CD4-positive, alpha-beta T cell (primary cell): ENCODE measurements around the gene NCAN. TPM values are rescaled to one million over a fixed set of nuclear protein-coding genes. Genes with fewer than 3 reads are reported as not detected.

Experiments
- ATAC-seq: fragments of 200-7000 bp; cut with Tn5 transposase; one replicate; pipeline ENCODE4 v1.10.0; 2022; ENCODE audit warnings: mild to moderate bottlenecking; ENCODE audit not compliant: poor library complexity
- CTCF ChIA-PET: fragments of 350-600 bp; sonication (Branson Sonifier 250); formaldehyde crosslinking; loops from one replicate; lab custom pipeline; 2021; ENCODE audit warnings: antibody characterized with exemption, inconsistent platforms; lab: Charles Lee
- POLR2A ChIA-PET: fragments of 350-600 bp; sonication (Branson Sonifier 250); formaldehyde crosslinking; loops from one replicate; lab custom pipeline; 2021; ENCODE audit warnings: antibody characterized with exemption, inconsistent platforms; lab: Charles Lee
- DNase-seq, 14 experiments: peaks; one replicate each; pipeline ENCODE4 v3.0.0-alpha.2; 2013 to 2020; ENCODE audit warnings: mixed read lengths in 2 of 14
- H3K27ac ChIP-seq, 2 donors: one replicate each; pipeline versions ENCODE4 v1.5.1 to v1.7.0; 2013; ENCODE audit warnings: low read length in 2 of 2, low read depth in 1 of 2, mild to moderate bottlenecking in 1 of 2
- H3K27me3 ChIP-seq, 2 experiments: 1 replicate in 1 of 2; 2 replicates in 1 of 2; pipeline versions ENCODE4 v1.6.1 to v1.7.0; 2013; ENCODE audit warnings: low read length in 2 of 2, control low read depth in 1 of 2, mild to moderate bottlenecking in 1 of 2, moderate library complexity in 1 of 2; ENCODE audit not compliant: insufficient read depth in 2 of 2, control insufficient read depth in 1 of 2
- H3K36me3 ChIP-seq: one replicate; pipeline ENCODE4 v1.6.1; 2013; ENCODE audit warnings: low read length, control low read depth; ENCODE audit not compliant: insufficient read depth
- H3K4me1 ChIP-seq: one replicate; pipeline ENCODE4 v1.6.1; 2013; ENCODE audit warnings: low read length, control low read depth; ENCODE audit not compliant: insufficient read depth
- H3K4me3 ChIP-seq: one replicate; pipeline ENCODE4 v1.5.1; 2013; ENCODE audit warnings: mild to moderate bottlenecking, low read length, moderate library complexity
- H3K9me3 ChIP-seq, 2 experiments: 1 replicate in 1 of 2; 2 replicates in 1 of 2; pipeline versions ENCODE4 v1.6.1 to v1.7.0; 2013; ENCODE audit warnings: low read length in 2 of 2, mild to moderate bottlenecking in 2 of 2, control low read depth in 1 of 2, moderate library complexity in 1 of 2; ENCODE audit not compliant: control insufficient read depth in 1 of 2, insufficient read depth in 1 of 2
- H3K27ac Mint-ChIP-seq: one replicate; pipeline ENCODE4 v1.8.0; 2020; ENCODE audit warnings: mixed read lengths
- H3K27me3 Mint-ChIP-seq: one replicate; pipeline ENCODE4 v1.8.0; 2021; ENCODE audit warnings: mixed read lengths
- H3K36me3 Mint-ChIP-seq: one replicate; pipeline ENCODE4 v1.8.0; 2021; ENCODE audit warnings: low read depth, mixed read lengths
- H3K4me1 Mint-ChIP-seq: one replicate; pipeline ENCODE4 v1.8.0; 2021; ENCODE audit warnings: low read depth, mixed read lengths
- H3K4me3 Mint-ChIP-seq: one replicate; pipeline ENCODE4 v1.8.0; 2020; ENCODE audit warnings: mild to moderate bottlenecking, mixed read lengths
- H3K9me3 Mint-ChIP-seq: one replicate; pipeline ENCODE4 v1.8.0; 2020; ENCODE audit warnings: mixed read lengths
- CTCF ChIP-seq: fragments of 200-600 bp; IDR thresholded peaks from one replicate; pipeline ENCODE4 v1.8.0; 2022; ENCODE audit warnings: antibody characterized with exemption, mild to moderate bottlenecking
- intact Hi-C, 2 experiments: fragments of 100-400 bp; cut with DNase I in 1 of 2; cut with micrococcal nuclease in 1 of 2; formaldehyde crosslinking; loops; one replicate each; pipeline versions ENCODE4 v1.15.1 to v1.9.0; 2023 to 2025; cut with DNase I, micrococcal nuclease
- total RNA-seq, 174 experiments: library from RNA in 2 of 174; stranded (reverse) in 2 of 174; gene quantifications; one replicate each; pipeline ENCODE4 v1.2.3 and lab custom pipeline; 2021 to 2026

The NCAN gene
- total RNA-seq, 2 experiments from 2014 or later, result not detected

DNA sequence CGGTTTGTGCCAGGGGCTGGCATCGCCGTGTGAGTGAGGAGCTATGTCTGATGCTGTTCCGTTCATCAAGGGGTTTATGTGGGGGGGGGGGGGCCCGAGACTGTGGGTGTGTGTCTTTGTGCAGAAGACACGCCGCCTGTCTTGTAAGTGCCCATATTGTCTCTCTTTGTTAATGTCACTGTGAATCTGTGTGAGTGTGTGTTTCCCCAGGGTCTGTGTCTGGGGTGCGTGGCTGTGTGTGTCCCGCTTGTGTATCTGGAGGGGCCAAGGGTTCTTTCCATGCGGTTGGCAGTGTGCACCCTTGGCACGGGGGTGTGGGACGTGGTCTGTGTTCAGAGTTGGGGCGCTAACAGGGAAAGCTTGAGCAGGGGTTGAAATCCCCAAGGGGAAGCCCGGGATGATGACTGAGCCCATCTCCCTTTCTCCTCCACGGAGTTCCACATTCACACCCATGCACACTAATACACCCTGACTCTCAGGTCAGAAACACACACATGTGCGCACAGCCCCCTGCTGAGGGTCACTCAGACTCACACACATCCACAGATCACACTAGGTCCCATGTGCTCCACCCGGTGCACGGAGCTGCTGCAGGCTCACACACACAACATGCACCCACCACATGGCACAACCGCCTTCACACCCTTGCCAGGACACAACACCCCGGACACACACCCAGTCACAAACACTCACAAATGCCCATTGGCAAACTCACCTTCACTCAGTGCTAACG is 1.8 kb downstream of the NCAN start:
- H3K4me1 ChIP-seq, result no peaks in the 10 kb centered on the region
- peaks cover 48 to 54% of the 10 kb centered on the region in 2 experiments for H3K27me3 ChIP-seq
- no peak overlapping the region for H3K27ac Mint-ChIP-seq
- H3K9me3 Mint-ChIP-seq, result no peaks in the 10 kb centered on the region
- H3K36me3 Mint-ChIP-seq, result no peaks in the 10 kb centered on the region
- H3K4me1 Mint-ChIP-seq, result peaks cover 4% of the 10 kb centered on the region
- no peaks in the 10 kb centered on the region for H3K36me3 ChIP-seq
- no peak overlapping the region for H3K27ac ChIP-seq
- POLR2A ChIA-PET, result no interaction called here
- CTCF ChIA-PET, result no interaction called here
- peaks cover 68% of the 10 kb centered on the region for H3K27me3 Mint-ChIP-seq
- no peak overlapping the region for H3K4me3 ChIP-seq
- intact Hi-C loops, result no loop called here
- ATAC-seq (no peak), DNase-seq (no peak)
- H3K4me3 Mint-ChIP-seq, result no peak overlapping the region
- no peak for TF ChIP-seq CTCF
- H3K9me3 ChIP-seq, result peaks cover 0 to 35% of the 10 kb centered on the region in 2 experiments

DNA sequence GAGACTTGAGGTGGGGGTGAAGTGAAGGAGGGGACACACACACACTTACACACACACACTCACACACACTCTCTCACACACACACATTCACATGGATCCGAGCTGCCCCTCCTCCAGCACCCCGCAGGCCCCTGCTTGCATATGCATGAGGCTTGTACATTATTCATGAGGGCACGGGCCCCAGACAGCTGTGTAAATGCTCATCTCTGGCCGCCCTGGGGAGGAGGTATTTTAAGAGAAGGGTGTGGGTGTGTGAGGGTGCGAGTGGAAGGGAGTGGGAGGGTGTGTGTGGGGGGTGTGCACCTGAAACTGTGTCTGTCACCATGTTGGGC is 2.4 kb downstream of the NCAN start:
- DNase-seq, result no peak
- Histone ChIP-seq H3K36me3 (no peaks in the 10 kb centered on the region), H3K4me1 (no peaks in the 10 kb centered on the region), H3K4me3 (no peak overlapping the region), H3K27me3 (peaks cover 48 to 54% of the 10 kb centered on the region in 2 experiments), H3K27ac (no peak overlapping the region), H3K9me3 (peaks cover 0 to 35% of the 10 kb centered on the region in 2 experiments)
- ChIA-PET CTCF (no interaction called here), POLR2A (no interaction called here)
- Mint-ChIP-seq H3K27ac (no peak overlapping the region), H3K4me1 (peaks cover 4% of the 10 kb centered on the region), H3K4me3 (no peak overlapping the region), H3K9me3 (no peaks in the 10 kb centered on the region), H3K36me3 (no peaks in the 10 kb centered on the region), H3K27me3 (peaks cover 68% of the 10 kb centered on the region)
- intact Hi-C loops, result no loop called here
- ATAC-seq, result no peak
- TF ChIP-seq CTCF, result no peak

- Mint-ChIP-seq H3K4me3 (no peak overlapping the region), H3K9me3 (no peaks in the 10 kb centered on the region), H3K36me3 (no peaks in the 10 kb centered on the region), H3K27ac (no peak overlapping the region), H3K4me1 (peaks cover 4% of the 10 kb centered on the region), H3K27me3 (peaks cover 68% of the 10 kb centered on the region)
- H3K4me3 ChIP-seq, result no peak overlapping the region
- TF ChIP-seq CTCF, result no peak
- no peaks in the 10 kb centered on the region for H3K36me3 ChIP-seq
- peaks cover 0 to 35% of the 10 kb centered on the region in 2 experiments for H3K9me3 ChIP-seq
- no peak for ATAC-seq
- H3K4me1 ChIP-seq, result no peaks in the 10 kb centered on the region
- DNase-seq, result peak in 6 of 14 experiments; percentile 10 to 49 (median 25)
- intact Hi-C loops, result no loop called here
- no peak overlapping the region for H3K27ac ChIP-seq
- ChIA-PET CTCF (interaction anchor here (0.6 kb wide), 1 partner anchor 1832 kb away, joined by 3 read pairs; no protein-coding TSS in a partner anchor), POLR2A (no interaction called here)
- H3K27me3 ChIP-seq, result peaks cover 48 to 54% of the 10 kb centered on the region in 2 experiments
These were observed 3.1 kb downstream of the NCAN start for GRCh38 chr19:19214892-19215291.
